GM12892 (cell line): ENCODE results near the gene PHLPP1.

Experiments
- POLR2A ChIP-seq: IDR thresholded peaks from 2 replicates; pipeline ENCODE4 v1.6.1; 2011; ENCODE audit warnings: low read depth, low read length, control low read depth
- POLR2AphosphoS5 ChIP-seq: IDR thresholded peaks from 2 replicates; pipeline ENCODE4 v1.6.1; 2011; ENCODE audit warnings: low read depth, low read length, control low read depth
- TAF1 ChIP-seq: IDR thresholded peaks from 2 replicates; pipeline ENCODE4 v1.6.1; 2011; ENCODE audit warnings: low read depth, mild to moderate bottlenecking, control low read depth, low read length, borderline replicate concordance

DNA sequence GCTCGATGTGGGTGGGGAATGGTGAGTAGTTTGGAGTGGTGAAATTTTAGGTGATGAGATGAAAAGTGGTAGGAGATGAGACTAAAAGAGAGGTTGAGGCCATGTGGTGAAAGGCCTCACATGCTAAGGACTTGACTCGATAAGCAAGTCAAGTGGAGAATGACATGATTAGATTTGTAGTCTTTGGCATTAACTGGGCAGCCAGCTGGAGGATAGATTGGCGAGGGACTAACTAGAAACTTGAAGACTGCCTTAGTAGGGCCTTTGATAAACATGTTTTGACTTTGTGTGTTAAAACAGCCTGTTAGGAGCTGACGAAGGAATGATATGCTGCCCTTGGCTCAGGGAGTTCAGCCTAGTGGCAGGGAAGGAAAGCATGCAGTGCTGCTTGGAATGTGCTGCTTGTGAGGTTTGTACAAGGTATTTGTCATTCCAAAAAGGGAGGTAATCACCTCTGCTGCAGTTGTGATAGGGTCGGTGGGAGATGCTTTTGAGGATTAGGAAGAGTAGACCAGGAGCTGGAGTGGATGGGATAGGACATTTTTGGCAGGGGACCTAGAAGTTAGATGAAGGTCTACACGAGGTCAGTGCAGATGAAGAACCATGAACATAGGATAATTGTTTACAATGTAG, 22.0 kb downstream of the PHLPP1 start:
- TF ChIP-seq POLR2A (no peak), POLR2AphosphoS5 (no peak), TAF1 (no peak)
